H1 (cell line): ENCODE data around the gene NAV3. TPM values are rescaled to one million over a fixed set of nuclear protein-coding genes. Genes with fewer than 3 reads are reported as not detected.

ENCODE experiments used
- CTCF ChIA-PET: fragments of 300-600 bp; sonication (Branson Sonifier 250); formaldehyde crosslinking; loops from one replicate; lab custom pipeline; 2021; ENCODE audit not compliant: partially characterized antibody; lab: Charles Lee
- POLR2A ChIA-PET: fragments of 300-600 bp; sonication (Branson Sonifier 250); formaldehyde crosslinking; loops from one replicate; lab custom pipeline; 2021; ENCODE audit warnings: inconsistent platforms; ENCODE audit not compliant: partially characterized antibody; lab: Charles Lee
- DNase-seq, 2 experiments: peaks; one replicate each; pipeline versions ENCODE4 v3.0.0 to v3.0.0-alpha.2; 2010 to 2022; ENCODE audit warnings: low spot score in 2 of 2, low read depth in 1 of 2, mixed read lengths in 1 of 2
- FAIRE-seq: peaks from 2 replicates; lab custom pipeline; 2011; peaks lifted over from hg19 to GRCh38; lab: Jason Lieb, UNC
- H2AFZ ChIP-seq: 2 replicates; pipeline ENCODE4 v1.8.1; 2012; ENCODE audit warnings: low read length, inconsistent platforms
- H2AK5ac ChIP-seq: 2 replicates; pipeline ENCODE4 v1.6.1; 2013; ENCODE audit warnings: low read depth, low read length
- H2BK120ac ChIP-seq: replicated peaks from 2 replicates; pipeline ENCODE3; 2013; ENCODE audit warnings: low read depth, low read length, inconsistent platforms
- H2BK12ac ChIP-seq: 2 replicates; pipeline ENCODE4 v1.6.1; 2013; ENCODE audit warnings: low read depth, low read length
- H2BK15ac ChIP-seq: 2 replicates; pipeline ENCODE4 v1.6.1; 2013; ENCODE audit warnings: low read length
- H2BK20ac ChIP-seq: 2 replicates; pipeline ENCODE4 v1.6.1; 2013; ENCODE audit warnings: low read length
- H2BK5ac ChIP-seq: 2 replicates; pipeline ENCODE4 v1.6.1; 2013; ENCODE audit warnings: low read depth, low read length
- H3K14ac ChIP-seq: 2 replicates; pipeline ENCODE4 v1.6.1; 2013; ENCODE audit warnings: inconsistent platforms; ENCODE audit not compliant: insufficient read length
- H3K18ac ChIP-seq: 2 replicates; pipeline ENCODE4 v1.6.1; 2013; ENCODE audit warnings: low read length; ENCODE audit errors: extremely low read depth
- H3K23ac ChIP-seq: 2 replicates; pipeline ENCODE4 v1.6.1; 2013; ENCODE audit warnings: inconsistent platforms; ENCODE audit not compliant: insufficient read length
- H3K23me2 ChIP-seq: 2 replicates; pipeline ENCODE4 v1.6.1; 2013; ENCODE audit warnings: low read depth, low read length
- H3K27ac ChIP-seq: 2 replicates; pipeline ENCODE4 v1.6.1; 2011; ENCODE audit warnings: low read depth, low read length, inconsistent platforms
- H3K27me3 ChIP-seq, 4 experiments: replicated peaks in 1 of 4; 1 replicate in 1 of 4; 2 replicates in 3 of 4; pipeline versions ENCODE4 v1.6.1 to v1.8.1; 2011 to 2013; ENCODE audit warnings: low read length in 3 of 4, mild to moderate bottlenecking in 3 of 4, inconsistent platforms in 2 of 4, mixed read lengths in 2 of 4, moderate library complexity in 1 of 4; ENCODE audit not compliant: control insufficient read depth in 3 of 4, insufficient read depth in 3 of 4; ENCODE audit errors: extremely low read depth in 1 of 4
- H3K36me3 ChIP-seq, 4 experiments: 2 replicates each; pipeline versions ENCODE4 v1.6.1 to v1.8.1; 2011 to 2013; ENCODE audit warnings: mild to moderate bottlenecking in 4 of 4, low read length in 3 of 4, moderate library complexity in 2 of 4, control low read depth in 1 of 4, inconsistent platforms in 1 of 4; ENCODE audit not compliant: insufficient read depth in 4 of 4, control insufficient read depth in 2 of 4
- H3K4ac ChIP-seq: replicated peaks from 2 replicates; pipeline ENCODE3; 2013; ENCODE audit warnings: low read length, low read depth, mixed read lengths, inconsistent platforms; ENCODE audit not compliant: insufficient read length
- H3K4me1 ChIP-seq, 4 experiments: replicated peaks in 1 of 4; 1 replicate in 1 of 4; 2 replicates in 3 of 4; pipeline versions ENCODE4 v1.6.1 to v1.8.1; 2011 to 2013; ENCODE audit warnings: low read length in 3 of 4, inconsistent platforms in 2 of 4, mixed read lengths in 1 of 4; ENCODE audit not compliant: insufficient read depth in 4 of 4, control insufficient read depth in 3 of 4
- H3K4me2 ChIP-seq, 2 experiments: 2 replicates each; pipeline versions ENCODE4 v1.6.1 to v1.8.1; 2011 to 2013; ENCODE audit warnings: low read depth in 2 of 2, low read length in 2 of 2, control low read depth in 1 of 2, inconsistent platforms in 1 of 2, mild to moderate bottlenecking in 1 of 2; ENCODE audit not compliant: insufficient read depth in 1 of 2
- H3K4me3 ChIP-seq, 4 experiments: fragments of 200-600, 300-600 bp in 1 of 4; sonication (generic), shearing (Covaris generic), sonication (Bioruptor Twin) in 1 of 4; 2 replicates each; pipeline versions ENCODE4 v1.5.1 to v1.8.1; 2011 to 2016; ENCODE audit warnings: low read length in 4 of 4, low read depth in 3 of 4, control low read depth in 2 of 4, inconsistent platforms in 2 of 4, mild to moderate bottlenecking in 2 of 4, mixed read lengths in 1 of 4, moderate library complexity in 1 of 4; ENCODE audit not compliant: insufficient read depth in 2 of 4; ENCODE audit errors: extremely low read depth in 1 of 4
- H3K56ac ChIP-seq: replicated peaks from 2 replicates; pipeline ENCODE3; 2013; ENCODE audit warnings: low read depth, mild to moderate bottlenecking, mixed read lengths, low read length, inconsistent platforms; ENCODE audit not compliant: insufficient read length
- H3K79me1 ChIP-seq: 2 replicates; pipeline ENCODE4 v1.6.1; 2013; ENCODE audit warnings: low read depth, low read length, control low read depth
- H3K79me2 ChIP-seq, 2 experiments: 2 replicates each; pipeline versions ENCODE4 v1.6.1 to v1.8.1; 2012 to 2013; ENCODE audit warnings: low read length in 2 of 2, mild to moderate bottlenecking in 2 of 2, inconsistent platforms in 1 of 2; ENCODE audit not compliant: insufficient read depth in 2 of 2, control insufficient read depth in 1 of 2
- H3K9ac ChIP-seq, 4 experiments: replicated peaks in 1 of 4; 1 replicate in 1 of 4; 2 replicates in 3 of 4; pipeline versions ENCODE4 v1.6.1 to v1.8.1; 2011 to 2013; ENCODE audit warnings: low read depth in 3 of 4, low read length in 3 of 4, control low read depth in 2 of 4, mild to moderate bottlenecking in 2 of 4, moderate library complexity in 2 of 4, inconsistent platforms in 1 of 4; ENCODE audit errors: extremely low read depth in 1 of 4
- H3K9me3 ChIP-seq, 2 experiments: 2 replicates each; pipeline versions ENCODE4 v1.6.1 to v1.8.1; 2012 to 2013; ENCODE audit warnings: mild to moderate bottlenecking in 2 of 2, moderate library complexity in 2 of 2, control low read depth in 1 of 2, inconsistent platforms in 1 of 2, low read depth in 1 of 2, low read length in 1 of 2, mixed read lengths in 1 of 2; ENCODE audit not compliant: insufficient read depth in 2 of 2
- H4K20me1 ChIP-seq, 2 experiments: replicated peaks in 1 of 2; 2 replicates each; pipeline versions ENCODE3 to v1.8.1; 2011 to 2013; ENCODE audit warnings: inconsistent platforms in 2 of 2, low read length in 2 of 2, mild to moderate bottlenecking in 1 of 2; ENCODE audit not compliant: insufficient read depth in 2 of 2, control insufficient read depth in 1 of 2
- H4K5ac ChIP-seq: 2 replicates; pipeline ENCODE4 v1.6.1; 2013; ENCODE audit warnings: low read length, low read depth, mixed read lengths, inconsistent platforms; ENCODE audit not compliant: insufficient read length
- H4K8ac ChIP-seq: 2 replicates; pipeline ENCODE4 v1.8.0; 2013; ENCODE audit warnings: mild to moderate bottlenecking, moderate library complexity, low read length, inconsistent platforms; ENCODE audit not compliant: insufficient read depth; ENCODE audit errors: extremely low read depth
- H4K91ac ChIP-seq: replicated peaks from 2 replicates; pipeline ENCODE3; 2013; ENCODE audit warnings: low read length, mixed read lengths, inconsistent platforms; ENCODE audit not compliant: insufficient read length
- ATF3 ChIP-seq: IDR thresholded peaks from 2 replicates; pipeline ENCODE4 v1.6.1; 2011; ENCODE audit warnings: low read depth, mild to moderate bottlenecking, low read length; ENCODE audit not compliant: insufficient read depth
- EP300 ChIP-seq, 2 experiments: IDR thresholded peaks; 1 replicate in 1 of 2; 2 replicates in 1 of 2; pipeline ENCODE4 v1.6.1; 2011 to 2012; ENCODE audit warnings: low read depth in 2 of 2, low read length in 2 of 2, mild to moderate bottlenecking in 2 of 2, borderline replicate concordance in 1 of 2, inconsistent platforms in 1 of 2, moderate library complexity in 1 of 2
- GABPA ChIP-seq: IDR thresholded peaks from 2 replicates; pipeline ENCODE4 v1.6.1; 2011; ENCODE audit warnings: mild to moderate bottlenecking, low read length, moderate library complexity, borderline replicate concordance; ENCODE audit not compliant: insufficient read depth
- KDM1A ChIP-seq: fragments of 200-600, 300-600 bp; sonication (generic); IDR thresholded peaks from 2 replicates; pipeline ENCODE4 v1.7.1; 2016; ENCODE audit warnings: mild to moderate bottlenecking, low read length, borderline replicate concordance
- WGBS, 2 experiments: shearing (Covaris generic) in 1 of 2; methylation state at CpG; one replicate each; pipeline versions ENCODE4 v1.1.6 to v1.1.7; 2013 to 2015; ENCODE audit warnings: low lambda C conversion rate in 2 of 2, mixed read lengths in 2 of 2, inconsistent platforms in 1 of 2, low coverage in 1 of 2, missing lambda C conversion rate in 1 of 2; ENCODE audit not compliant: insufficient replicate concordance in 2 of 2, insufficient coverage in 1 of 2, insufficient read length in 1 of 2; ENCODE audit errors: extremely low coverage in 1 of 2, missing lambda C conversion rate in 1 of 2; 5-methylcytosine and 5-hydroxymethylcytosine counted together
- polyA plus RNA-seq, 7 experiments: library from polyadenylated mRNA; depleted of rRNA in 3 of 7; stranded (reverse) in 5 of 7; unstranded in 2 of 7; fragments of >200 nt in 5 of 7; fragments of 200-250 nt in 2 of 7; gene quantifications; 1 replicate in 5 of 7; 2 replicates in 1 of 7; 4 replicates in 1 of 7; pipeline versions ENCODE4 v1.2.1 to v1.2.3, GENCODE V29; 2011 to 2013; ENCODE audit warnings: missing spikeins in 2 of 7, mixed read lengths in 2 of 7
- total RNA-seq: library from RNA; stranded (reverse); fragmentation: NEBNext Ultra II Directional; extraction: Animal tissue kit (Norgen Biotek cat#: 25700); gene quantifications from 2 replicates; pipeline ENCODE4 v1.2.1, GENCODE V29; 2021

NAV3 gene
- total and polyA plus RNA-seq, 2 of the 8 experiments (the other 6 are each of a cell fraction or from before 2014, with no cell fraction given), result 0.47 to 5.0 TPM

GRCh38 chr12:78179346-78179745 is 348.7 kb downstream of the NAV3 start:
- no peaks in the 10 kb centered on the region for H3K79me1 ChIP-seq
- H3K23ac ChIP-seq, result no peak overlapping the region
- POLR2A ChIA-PET, result no interaction called here
- H4K20me1 ChIP-seq, result no peaks in the 10 kb centered on the region
- H3K23me2 ChIP-seq, result no peaks in the 10 kb centered on the region
- no peak overlapping the region for H2AK5ac ChIP-seq
- no peak overlapping the region for H2BK20ac ChIP-seq
- H2BK5ac ChIP-seq, result no peak overlapping the region
- H3K79me2 ChIP-seq, result no peaks in the 10 kb centered on the region
- H2BK12ac ChIP-seq, result no peak overlapping the region
- no peak overlapping the region for H3K18ac ChIP-seq
- no peak overlapping the region for H4K5ac ChIP-seq
- H3K4me1 ChIP-seq, result no peaks in the 10 kb centered on the region; a peak in 1 of 7 replicates
- H3K27ac ChIP-seq, result no peak overlapping the region
- no peak overlapping the region for H3K4me2 ChIP-seq
- no peak overlapping the region for H4K91ac ChIP-seq
- FAIRE-seq, result no peak
- H3K4me3 ChIP-seq, result no peak overlapping the region
- no peak overlapping the region for H3K4ac ChIP-seq
- CTCF ChIA-PET, result interaction anchor here (1.5 to 2.9 kb wide), 5 partner anchors 11 to 393 kb away, joined by 4 to 20 read pairs (median 7); no protein-coding TSS in a partner anchor
- no peak overlapping the region for H2BK120ac ChIP-seq
- no peak overlapping the region for H2BK15ac ChIP-seq
- no peak overlapping the region for H4K8ac ChIP-seq
- H2AFZ ChIP-seq, result no peak overlapping the region
- no peak overlapping the region for H3K9ac ChIP-seq
- no peaks in the 10 kb centered on the region for H3K9me3 ChIP-seq
- DNase-seq, result no peak
- H3K14ac ChIP-seq, result no peak overlapping the region
- 89% methylated on average over 6 of the region's 6 CpGs; no CpG with 5 or more reads in 1 of the 2 experiments for WGBS, 2 experiments
- TF ChIP-seq KDM1A (no peak), ATF3 (no peak), EP300 (IDR thresholded peaks at IDR 0.05; ENCODE audit: borderline replicate concordance in 1 of 2, low read depth in 2 of 2, low read length in 2 of 2) (no peak), GABPA (no peak)
- no peaks in the 10 kb centered on the region for H3K36me3 ChIP-seq
- no peaks in the 10 kb centered on the region for H3K27me3 ChIP-seq
- H3K56ac ChIP-seq, result no peak overlapping the region
